ENCODE data around the gene NPR3. TPM values are rescaled to one million over a fixed set of nuclear protein-coding genes. Genes with fewer than 3 reads are reported as not detected.

NPR3 gene
- total RNA-seq, 2 donors from 2014 or later, result 25.7 to 34.3 TPM

DNA sequence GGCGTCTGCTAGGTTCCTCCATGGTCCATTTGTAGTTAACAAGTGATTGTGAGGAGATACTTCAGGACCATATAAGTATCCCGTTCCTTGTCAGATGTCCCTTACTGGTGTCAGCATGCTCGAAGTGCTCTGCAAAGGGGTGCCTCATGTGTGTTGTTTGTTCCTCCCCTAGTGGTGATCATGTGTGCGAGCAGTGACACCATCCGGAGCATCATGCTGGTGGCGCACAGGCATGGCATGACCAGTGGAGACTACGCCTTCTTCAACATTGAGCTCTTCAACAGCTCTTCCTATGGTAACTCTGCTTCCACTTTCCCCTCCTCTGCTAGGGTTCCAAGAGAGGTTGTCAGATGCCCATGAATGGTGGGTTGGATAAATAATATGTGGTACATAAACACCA, 13.4 kb downstream of the NPR3 start:
- TF ChIP-seq, protein P1, sequence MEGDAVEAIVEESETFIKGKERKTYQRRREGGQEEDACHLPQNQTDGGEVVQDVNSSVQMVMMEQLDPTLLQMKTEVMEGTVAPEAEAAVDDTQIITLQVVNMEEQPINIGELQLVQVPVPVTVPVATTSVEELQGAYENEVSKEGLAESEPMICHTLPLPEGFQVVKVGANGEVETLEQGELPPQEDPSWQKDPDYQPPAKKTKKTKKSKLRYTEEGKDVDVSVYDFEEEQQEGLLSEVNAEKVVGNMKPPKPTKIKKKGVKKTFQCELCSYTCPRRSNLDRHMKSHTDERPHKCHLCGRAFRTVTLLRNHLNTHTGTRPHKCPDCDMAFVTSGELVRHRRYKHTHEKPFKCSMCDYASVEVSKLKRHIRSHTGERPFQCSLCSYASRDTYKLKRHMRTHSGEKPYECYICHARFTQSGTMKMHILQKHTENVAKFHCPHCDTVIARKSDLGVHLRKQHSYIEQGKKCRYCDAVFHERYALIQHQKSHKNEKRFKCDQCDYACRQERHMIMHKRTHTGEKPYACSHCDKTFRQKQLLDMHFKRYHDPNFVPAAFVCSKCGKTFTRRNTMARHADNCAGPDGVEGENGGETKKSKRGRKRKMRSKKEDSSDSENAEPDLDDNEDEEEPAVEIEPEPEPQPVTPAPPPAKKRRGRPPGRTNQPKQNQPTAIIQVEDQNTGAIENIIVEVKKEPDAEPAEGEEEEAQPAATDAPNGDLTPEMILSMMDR (IDR thresholded peaks at IDR 0.05), result no peak
- no peak overlapping the region for H3K4me3 ChIP-seq
- no peak overlapping the region for H3K27ac ChIP-seq
- peaks cover 0 to 9% of the 10 kb centered on the region in 2 donors for H3K4me1 ChIP-seq (ENCODE audit: control insufficient read depth in 1 of 2, low read depth in 2 of 2)
- H3K9me3 ChIP-seq, result no peaks in the 10 kb centered on the region
- H3K36me3 ChIP-seq, result peaks cover 8% of the 10 kb centered on the region
- ATAC-seq (ENCODE audit: insufficient number of reproducible peaks, low FRiP score, low read depth) (no peak), DNase-seq (ENCODE audit: low spot score) (no peak)
- H3K27me3 ChIP-seq (replicated peaks; ENCODE audit: insufficient read depth), result no peaks in the 10 kb centered on the region

DNA sequence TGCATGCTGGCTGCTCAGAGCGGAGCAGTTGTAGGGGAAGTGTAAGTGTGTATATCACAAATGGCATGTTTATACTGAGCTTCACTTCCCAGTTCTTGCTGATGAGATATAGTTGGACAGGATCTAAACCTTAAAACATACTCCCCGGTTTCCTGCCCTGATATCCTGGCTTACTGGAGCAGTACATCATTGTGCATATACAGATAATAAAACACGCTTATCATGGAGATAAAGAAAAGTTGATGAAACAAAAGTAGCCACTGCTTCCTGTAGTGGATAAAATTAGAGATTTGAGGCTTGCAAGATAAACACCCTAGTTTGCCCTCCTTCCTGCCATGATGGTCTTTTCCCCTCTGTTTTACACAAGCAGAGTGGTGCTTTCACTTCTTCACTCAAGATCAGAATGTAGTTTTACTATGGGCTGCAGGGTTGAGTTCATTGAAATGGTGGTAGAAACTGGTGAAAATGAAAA, 15.0 kb downstream of the NPR3 start:
- Histone ChIP-seq H3K27me3 (replicated peaks; ENCODE audit: insufficient read depth) (no peaks in the 10 kb centered on the region), H3K27ac (no peak overlapping the region), H3K4me1 (ENCODE audit: control insufficient read depth in 1 of 2, low read depth in 2 of 2) (peaks cover 0 to 9% of the 10 kb centered on the region in 2 donors), H3K36me3 (peaks cover 8% of the 10 kb centered on the region), H3K4me3 (no peak overlapping the region), H3K9me3 (no peaks in the 10 kb centered on the region)
- DNase-seq (ENCODE audit: low spot score) (no peak), ATAC-seq (ENCODE audit: insufficient number of reproducible peaks, low FRiP score, low read depth) (no peak)
- TF ChIP-seq, protein P1 (IDR thresholded peaks at IDR 0.05), result no peak

DNA sequence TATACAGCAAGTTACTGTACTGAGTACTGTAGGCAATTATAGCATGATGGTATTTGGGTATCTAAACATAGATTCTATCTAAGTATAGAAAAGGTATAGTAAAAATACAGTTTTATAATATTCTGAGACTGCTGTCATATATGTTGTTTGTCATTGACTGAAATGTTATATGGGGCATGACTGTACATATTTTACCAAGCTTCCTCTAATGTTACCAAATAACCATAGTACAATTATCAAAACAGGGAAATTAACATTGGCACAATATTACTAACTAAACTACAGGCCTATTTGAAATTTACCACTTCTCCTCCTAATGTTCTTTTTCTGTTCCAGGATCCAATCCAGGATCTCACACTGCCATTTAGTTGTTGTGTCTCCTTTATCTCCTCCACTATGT, 18.5 kb downstream of the NPR3 start:
- H3K27ac ChIP-seq, result no peak overlapping the region
- DNase-seq (ENCODE audit: low spot score) (no peak), ATAC-seq (ENCODE audit: insufficient number of reproducible peaks, low FRiP score, low read depth) (no peak)
- H3K4me3 ChIP-seq, result no peak overlapping the region
- H3K9me3 ChIP-seq, result no peaks in the 10 kb centered on the region
- peaks cover 0 to under 1% of the 10 kb centered on the region in 2 donors for H3K4me1 ChIP-seq (ENCODE audit: control insufficient read depth in 1 of 2, low read depth in 2 of 2)
- peaks cover 8% of the 10 kb centered on the region for H3K36me3 ChIP-seq
- TF ChIP-seq, protein P1 (IDR thresholded peaks at IDR 0.05), result no peak
- H3K27me3 ChIP-seq (replicated peaks; ENCODE audit: insufficient read depth), result no peaks in the 10 kb centered on the region

DNA sequence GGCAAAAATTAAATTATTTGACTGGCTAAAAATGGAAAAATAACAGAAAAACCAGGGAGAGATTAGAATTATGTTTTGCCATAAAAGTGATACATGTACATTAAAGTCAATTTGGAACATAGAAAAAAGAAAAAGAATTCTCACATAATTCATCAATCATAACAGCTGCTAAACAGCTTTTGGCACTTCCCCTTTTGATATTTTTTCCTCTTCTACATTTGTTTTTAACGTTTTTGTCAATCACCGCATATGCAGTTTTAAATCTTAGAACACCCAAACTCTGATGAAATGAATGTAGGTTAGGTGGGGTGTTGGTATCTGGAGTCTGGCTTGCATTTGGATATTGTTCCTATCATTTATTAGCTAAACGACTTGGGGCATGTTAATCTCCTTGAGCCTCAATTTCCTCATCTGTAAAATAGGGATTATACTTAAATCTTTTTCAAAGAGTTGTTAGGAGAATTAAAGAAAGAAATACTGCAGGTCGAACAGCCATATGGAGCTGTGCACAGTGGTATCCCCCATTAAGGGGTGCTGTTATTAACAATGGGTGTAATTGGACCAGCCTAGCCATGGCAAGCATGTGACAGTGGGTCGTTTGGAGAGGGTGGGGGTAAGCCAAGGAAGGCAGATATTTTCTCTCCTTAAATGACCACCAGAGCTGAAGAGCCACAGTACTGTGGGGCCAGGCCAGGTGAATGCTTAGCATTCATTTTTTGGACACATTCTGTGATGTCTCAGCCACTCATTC, 22.6 kb downstream of the NPR3 start:
- DNase-seq (ENCODE audit: low spot score) (no peak), ATAC-seq (ENCODE audit: insufficient number of reproducible peaks, low FRiP score, low read depth) (no peak)
- H3K27ac ChIP-seq, result no peak overlapping the region
- peaks cover 0 to 22% of the 10 kb centered on the region in 2 donors for H3K4me1 ChIP-seq (ENCODE audit: control insufficient read depth in 1 of 2, low read depth in 2 of 2)
- no peak overlapping the region for H3K4me3 ChIP-seq
- no peaks in the 10 kb centered on the region for H3K9me3 ChIP-seq
- TF ChIP-seq, protein P1 (IDR thresholded peaks at IDR 0.05), result no peak
- H3K36me3 ChIP-seq, result no peaks in the 10 kb centered on the region
- H3K27me3 ChIP-seq (replicated peaks; ENCODE audit: insufficient read depth), result no peaks in the 10 kb centered on the region

DNA sequence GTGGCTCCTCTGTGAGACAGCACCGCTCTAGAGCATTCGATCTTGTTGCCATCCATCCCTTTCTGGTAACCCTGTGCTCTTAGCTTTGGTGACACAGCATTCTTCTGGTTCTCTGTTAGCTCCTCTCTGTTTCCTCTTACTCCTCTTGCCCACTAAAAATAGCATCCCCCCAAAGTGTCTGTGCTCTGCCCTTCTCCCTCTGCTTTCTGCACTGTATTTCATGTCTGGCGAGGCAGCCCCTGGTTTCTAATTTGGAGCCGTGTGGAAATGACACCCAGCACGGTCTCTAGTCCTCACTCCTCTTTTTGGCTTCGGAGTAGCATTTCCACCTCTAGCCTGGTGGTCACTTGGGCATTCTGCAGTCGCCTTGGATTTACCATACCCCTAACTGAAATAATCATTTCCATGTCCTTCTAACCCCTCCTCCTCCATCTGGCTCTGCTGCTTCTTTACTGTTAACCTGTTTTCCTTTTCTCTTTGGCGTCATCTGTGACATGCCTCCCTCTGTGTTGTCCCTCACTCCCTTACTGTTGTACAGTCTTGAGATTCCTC, 23.8 kb downstream of the NPR3 start:
- DNase-seq (ENCODE audit: low spot score), result no peak
- TF ChIP-seq, protein P1 (IDR thresholded peaks at IDR 0.05), result no peak
- H3K27ac ChIP-seq, result no peak overlapping the region
- ATAC-seq (ENCODE audit: insufficient number of reproducible peaks, low FRiP score, low read depth), result no peak
- H3K9me3 ChIP-seq, result no peaks in the 10 kb centered on the region
- no peak overlapping the region for H3K4me3 ChIP-seq
- H3K4me1 ChIP-seq (ENCODE audit: control insufficient read depth in 1 of 2, low read depth in 2 of 2), result peaks cover 0 to 23% of the 10 kb centered on the region in 2 donors
- H3K27me3 ChIP-seq (replicated peaks; ENCODE audit: insufficient read depth), result no peaks in the 10 kb centered on the region
- H3K36me3 ChIP-seq, result peaks cover 9% of the 10 kb centered on the region

Measured in thoracic aorta (tissue), 2 donors.